ENCODE results near the gene AQR.
"Not testable (repeated sequence)": the region's sequence is repeated elsewhere in the genome, so short reads cannot be mapped to it uniquely, and the experiment has no call there.

The AQR gene

DNA sequence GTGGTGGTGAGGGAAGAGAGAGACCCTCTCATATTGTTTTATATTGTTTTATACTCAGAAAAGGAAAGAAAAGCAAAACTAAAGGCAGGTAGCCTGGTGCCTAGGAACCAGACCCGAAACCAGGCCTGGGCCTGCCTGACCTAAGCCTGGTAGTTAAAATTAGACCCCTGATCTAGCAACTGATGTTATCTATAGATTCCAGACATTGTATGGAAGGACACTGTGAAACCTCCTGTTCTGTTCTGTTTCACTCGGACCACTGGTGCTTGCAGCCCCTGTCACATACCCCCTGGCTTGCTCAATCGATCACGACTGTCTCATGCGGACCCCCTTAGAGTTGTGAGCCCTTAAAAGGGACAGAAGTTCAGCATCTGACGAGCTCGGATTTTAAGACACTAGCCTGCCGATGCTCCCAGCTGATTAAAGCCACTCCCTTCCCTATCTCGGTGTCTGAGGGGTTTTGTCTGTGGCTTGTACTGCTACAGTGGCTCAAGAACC is 156.6 kb downstream of the AQR start:
- DNase-seq (ENCODE audit: low spot score) = not testable (repeated sequence)

DNA sequence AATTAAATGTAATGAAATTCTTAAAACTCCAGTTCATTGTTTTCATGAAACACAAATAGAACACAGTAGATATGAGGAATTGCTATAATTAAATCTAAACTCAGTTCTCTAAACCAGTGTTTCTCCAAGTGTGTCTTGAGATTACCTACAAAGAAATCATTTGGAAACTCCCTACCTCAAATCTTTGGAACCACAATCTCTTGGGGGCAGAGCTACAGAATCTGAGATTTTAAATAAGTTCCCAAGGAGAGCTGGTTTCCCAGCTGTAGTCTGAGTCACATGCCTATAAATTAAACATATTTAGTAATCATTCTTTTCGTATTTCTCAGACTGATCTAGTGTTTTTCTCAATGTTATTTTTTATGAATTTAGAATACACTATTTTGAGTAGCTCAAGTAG is 157.2 kb downstream of the AQR start:
- no peak for DNase-seq (ENCODE audit: low spot score)

DNA sequence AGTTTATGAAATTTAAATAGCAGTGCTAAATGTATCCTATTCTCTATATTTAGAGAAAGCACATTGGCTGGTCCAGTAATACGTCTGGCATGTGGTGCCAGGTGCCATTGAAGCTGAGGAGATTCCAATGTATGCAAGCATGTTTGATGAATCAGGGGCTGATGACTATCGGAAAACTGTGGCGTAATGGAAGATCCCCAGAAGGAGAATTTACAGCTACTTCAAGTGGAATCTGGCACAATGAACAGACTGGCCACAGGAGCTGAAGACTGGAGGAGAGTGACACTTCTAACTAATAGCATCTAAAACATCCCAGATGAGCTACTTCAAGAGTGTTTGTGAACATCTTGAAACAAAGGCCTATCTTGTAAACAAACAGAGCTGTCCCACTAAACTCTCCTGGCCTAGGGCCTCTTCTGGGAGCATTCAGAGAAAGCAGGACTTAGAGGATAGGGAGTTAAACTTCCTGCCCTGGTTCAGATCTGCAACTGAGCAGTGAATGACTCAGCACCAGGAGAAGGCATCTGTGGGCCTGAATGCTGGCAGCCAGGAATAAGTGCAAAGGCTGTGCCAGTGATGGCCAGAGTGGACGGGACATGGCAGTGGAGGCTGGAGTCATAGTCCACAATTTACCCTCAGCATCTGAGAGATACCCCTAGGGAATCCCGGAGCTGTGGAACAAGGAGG is 159.0 kb downstream of the AQR start:
- no peak for DNase-seq (ENCODE audit: low spot score)

DNA sequence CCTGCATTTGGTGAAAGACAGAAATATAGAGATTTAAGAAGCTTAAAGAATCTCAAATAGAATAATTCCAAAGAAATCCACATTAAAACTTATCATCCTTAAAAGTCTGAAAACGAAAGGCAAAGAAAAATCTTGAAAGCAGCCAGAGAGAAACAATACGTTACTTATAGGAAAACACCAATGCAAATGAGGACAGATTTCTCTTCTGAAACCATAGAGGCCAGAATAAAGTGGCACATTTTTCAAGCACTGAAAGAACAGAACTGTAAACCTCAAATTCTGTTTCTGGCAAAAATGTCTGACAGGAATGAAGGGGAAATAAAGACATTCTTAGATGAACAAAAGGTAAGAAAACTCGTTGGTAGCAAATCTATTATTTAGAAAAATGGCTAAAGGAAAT is 160.4 kb downstream of the AQR start:
- DNase-seq (ENCODE audit: low spot score) = no peak

DNA sequence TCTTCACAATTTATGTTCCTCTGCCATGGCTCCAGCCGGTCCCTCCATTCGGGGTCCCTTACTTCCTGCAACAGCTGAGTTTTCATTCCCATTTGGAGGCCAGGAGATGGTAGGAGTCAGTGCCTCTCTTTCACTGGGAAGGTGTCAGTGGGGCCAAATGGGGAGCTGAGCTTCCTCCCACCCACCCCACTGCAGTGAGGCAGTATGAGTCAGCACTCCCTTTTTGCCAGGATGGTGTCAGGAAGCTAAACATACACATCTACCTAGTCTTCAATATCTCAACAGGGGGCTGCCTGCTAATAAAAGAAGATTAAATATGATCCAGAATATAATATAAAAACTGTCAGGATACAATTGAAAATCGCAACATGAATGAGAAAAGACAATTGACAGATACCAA is 161.5 kb downstream of the AQR start:
- DNase-seq (ENCODE audit: low spot score) = no peak

DNA sequence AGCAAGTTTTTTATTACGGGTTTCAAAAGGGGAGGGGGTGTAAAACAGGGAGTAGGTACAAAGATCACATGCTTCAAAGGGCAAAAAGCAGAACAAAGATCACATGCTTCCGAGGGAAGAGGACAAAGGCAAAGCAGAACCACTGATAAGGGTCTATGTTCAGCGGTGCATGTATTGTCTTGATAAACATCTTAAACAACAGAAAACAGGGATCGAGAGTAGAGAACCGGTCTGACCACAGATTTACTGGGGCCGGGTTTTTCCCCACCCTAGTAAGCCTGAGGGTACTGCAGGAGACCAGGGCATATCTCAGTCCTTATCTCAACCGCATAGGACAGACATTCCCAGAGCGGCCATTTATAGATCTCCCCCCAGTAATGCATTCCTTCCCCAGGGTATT is 162.3 kb downstream of the AQR start:
- not testable (repeated sequence) for DNase-seq (ENCODE audit: low spot score)

DNA sequence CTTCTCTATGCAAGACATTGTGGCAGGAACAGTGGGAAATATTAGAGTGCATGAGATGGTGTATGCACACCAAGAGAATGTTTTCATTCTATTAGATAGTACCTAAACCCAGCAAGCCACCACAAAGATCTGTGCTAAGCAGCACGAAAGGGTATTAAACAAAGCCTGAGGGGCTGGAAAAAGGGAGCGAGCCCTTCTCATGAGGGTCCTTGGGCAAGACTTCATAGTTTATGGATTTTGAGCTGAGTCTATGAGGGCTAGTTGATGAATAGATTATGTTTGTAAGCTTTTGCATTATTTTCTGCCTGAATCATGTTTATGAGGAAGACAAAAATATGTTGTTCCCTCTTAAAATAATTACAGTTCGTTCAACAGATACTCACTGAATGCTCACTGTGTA is 164.8 kb downstream of the AQR start:
- DNase-seq (ENCODE audit: low spot score) = no peak

DNA sequence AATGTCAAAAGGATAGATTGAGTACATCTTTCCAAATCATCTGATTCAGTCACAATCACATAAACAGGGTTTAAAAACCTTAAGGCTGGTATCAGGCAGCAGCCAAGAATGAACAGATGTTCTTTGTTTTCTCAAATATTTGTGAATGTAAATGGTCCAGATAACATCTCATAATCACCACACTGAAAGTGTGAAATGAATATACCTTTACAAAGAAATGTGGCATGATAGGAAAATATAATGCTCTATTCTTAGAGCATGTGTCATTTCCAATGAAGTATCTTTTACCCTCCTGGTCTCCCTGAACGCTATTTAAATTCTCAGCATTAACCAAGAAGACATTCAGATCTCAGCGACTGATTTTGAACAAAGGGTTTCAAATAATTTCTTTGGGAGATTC is 165.4 kb downstream of the AQR start:
- DNase-seq (ENCODE audit: low spot score) = no peak

DNA sequence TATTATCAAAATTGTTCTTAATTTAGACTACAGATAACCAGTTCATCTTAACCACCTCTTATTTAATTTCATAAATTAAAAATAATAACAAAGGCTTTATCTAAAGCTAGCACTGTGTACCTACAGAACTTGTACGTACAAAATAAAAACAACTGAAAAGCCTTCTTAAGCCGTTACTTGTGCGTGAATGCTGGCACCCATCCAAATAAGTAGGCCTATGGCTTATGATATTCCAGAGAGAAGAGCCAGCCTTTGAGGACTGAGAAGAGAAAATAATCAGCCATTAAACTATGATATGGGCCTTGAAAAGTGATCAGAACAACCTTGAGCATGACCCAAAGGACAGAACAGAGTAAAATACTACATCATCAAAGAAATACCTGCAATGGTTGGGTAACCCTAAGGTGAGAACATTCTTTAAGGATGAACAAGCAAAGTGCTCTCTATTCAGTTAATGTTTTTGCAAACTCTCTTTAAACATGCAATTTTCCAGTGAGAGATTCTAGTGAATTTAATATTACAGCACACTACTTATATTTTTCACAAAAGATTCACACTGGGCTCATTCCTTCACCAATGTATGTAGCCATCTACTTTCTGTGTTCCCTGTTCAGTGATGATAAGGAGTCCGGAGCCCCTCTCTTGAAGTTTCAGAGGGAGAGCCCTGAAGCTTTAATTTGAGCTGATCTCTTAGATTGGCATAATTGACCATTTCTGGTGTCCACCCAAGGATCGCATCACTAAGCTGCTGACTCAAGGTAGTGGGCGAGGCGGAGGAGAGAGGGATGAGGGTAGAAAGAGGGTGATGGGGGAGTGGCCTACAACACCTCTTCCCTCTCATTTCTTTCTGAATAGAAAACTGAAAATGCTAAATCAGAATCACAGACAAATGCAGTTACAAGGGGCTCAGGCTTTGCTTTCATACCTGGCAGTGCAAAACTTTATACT is 166.5 kb downstream of the AQR start:
- DNase-seq (ENCODE audit: low spot score) = no peak

DNA sequence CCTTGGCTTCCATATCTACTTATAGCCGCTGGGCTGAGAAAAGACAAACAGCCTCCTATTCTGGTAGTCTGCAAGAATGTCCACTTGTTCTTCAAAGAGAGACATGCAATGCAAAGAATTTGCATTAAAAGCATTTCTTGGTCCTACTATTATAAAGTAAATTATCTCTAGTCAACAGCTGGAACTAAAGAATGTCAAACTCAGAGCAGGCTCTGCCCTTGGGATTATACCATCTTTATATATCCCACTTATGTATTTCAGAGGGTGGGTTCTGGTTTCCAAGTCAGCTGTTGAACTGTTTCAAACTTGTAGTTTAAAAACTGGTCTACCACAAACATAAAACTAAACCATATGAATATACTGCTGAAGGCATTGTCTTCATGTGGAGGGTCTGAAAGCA is 167.2 kb downstream of the AQR start:
- DNase-seq (ENCODE audit: low spot score) = no peak

Measured in LoVo (cell line).